Osteoblast (primary cell): ENCODE data around the gene NPLOC4. TPM values are rescaled to one million over a fixed set of nuclear protein-coding genes. Genes with fewer than 3 reads are reported as not detected.

Experiments used
- DNase-seq: peaks from one replicate; pipeline ENCODE4 v3.0.0; 2011; ENCODE audit warnings: low spot score, mixed read lengths; ENCODE audit not compliant: insufficient read length; ENCODE audit errors: missing footprints
- H2AFZ ChIP-seq: 2 replicates; pipeline ENCODE4 v1.6.0; 2011; ENCODE audit warnings: mild to moderate bottlenecking, low read length
- H3K27ac ChIP-seq: 2 replicates; pipeline ENCODE4 v1.5.1; 2011; ENCODE audit warnings: mild to moderate bottlenecking, low read depth, low read length, moderate library complexity
- H3K27me3 ChIP-seq: 2 replicates; pipeline ENCODE4 v1.6.0; 2012; ENCODE audit warnings: mild to moderate bottlenecking, control low read depth, inconsistent platforms, low read length, moderate library complexity; ENCODE audit not compliant: insufficient read depth
- H3K36me3 ChIP-seq: 2 replicates; pipeline ENCODE4 v1.5.1; 2011; ENCODE audit warnings: mild to moderate bottlenecking, low read length, control low read depth, moderate library complexity; ENCODE audit not compliant: insufficient read depth
- H3K4me1 ChIP-seq: 2 replicates; pipeline ENCODE4 v1.5.1; 2011; ENCODE audit warnings: mild to moderate bottlenecking, low read length, control low read depth, moderate library complexity; ENCODE audit not compliant: insufficient read depth
- H3K4me2 ChIP-seq: 2 replicates; pipeline ENCODE4 v1.6.0; 2011; ENCODE audit warnings: mild to moderate bottlenecking, low read length; ENCODE audit not compliant: insufficient read depth
- H3K4me3 ChIP-seq: fragments of 200-600 bp; sonication (generic); 3 replicates; pipeline ENCODE4 v1.5.1; 2012; ENCODE audit warnings: mild to moderate bottlenecking, low read length, inconsistent platforms; ENCODE audit not compliant: insufficient read depth
- H3K79me2 ChIP-seq: 2 replicates; pipeline ENCODE4 v1.6.0; 2012; ENCODE audit warnings: mild to moderate bottlenecking, low read length, control low read depth, inconsistent platforms; ENCODE audit not compliant: insufficient read depth
- H3K9me3 ChIP-seq: 2 replicates; pipeline ENCODE4 v1.5.1; 2011; ENCODE audit warnings: low read depth, low read length, control low read depth
- H4K20me1 ChIP-seq: 2 replicates; pipeline ENCODE4 v1.6.0; 2012; ENCODE audit warnings: mild to moderate bottlenecking, low read length, control low read depth; ENCODE audit not compliant: insufficient read depth
- CTCF ChIP-seq: IDR thresholded peaks from 2 replicates; pipeline ENCODE4 v1.5.1; 2011; ENCODE audit warnings: mild to moderate bottlenecking, low read depth, low read length, moderate library complexity; ENCODE audit errors: extremely low read depth
- small RNA-seq: library from RNA; depleted of rRNA; stranded (forward); fragments of <200 nt; gene quantifications from one replicate; pipeline ENCODE3, GENCODE V24; 2012
- total RNA-seq: library from RNA; depleted of rRNA; stranded (reverse); fragments of >200 nt; gene quantifications from 2 replicates; pipeline ENCODE4 v1.2.3, GENCODE V29; 2012

The NPLOC4 gene
- total RNA-seq, 1 donor: 118 TPM

- Histone ChIP-seq H3K27ac (no peak overlapping the region), H3K27me3 (no peaks in the 10 kb centered on the region), H3K4me3 (peak overlapping the region; percentile 96), H3K4me1 (peaks cover 10% of the 10 kb centered on the region), H3K79me2 (peaks cover 46% of the 10 kb centered on the region), H4K20me1 (peaks cover 45% of the 10 kb centered on the region), H2AFZ (no peak overlapping the region), H3K9me3 (no peaks in the 10 kb centered on the region), H3K36me3 (peaks cover 39% of the 10 kb centered on the region), H3K4me2 (peak overlapping the region; percentile 99)
- DNase-seq: peak; percentile 85
- no peak for TF ChIP-seq CTCF
These were observed 128.2 kb downstream of the NPLOC4 start for GRCh38 chr17:81508639-81509206.

Small RNA genes within 50 kb of the gene (small RNA-seq; reads per million reads assigned to genes)
- not detected for gene RF00019

Other genes with a start within 250 kb of the NPLOC4 start
- 11.2 and 11.5 TPM in 2 replicates for gene BAHCC1, start 241.7 kb downstream of the NPLOC4 start, total RNA-seq
- 10,373 and 13,273 TPM in 2 replicates for gene ACTG1, start 124.3 kb downstream of the NPLOC4 start, total RNA-seq
- gene FSCN2, start 108.7 kb downstream of the NPLOC4 start, total RNA-seq: 2.9 and 5.1 TPM in 2 replicates
- gene FAAP100, start 84.8 kb downstream of the NPLOC4 start, total RNA-seq: 43.0 and 44.5 TPM in 2 replicates
- 2.9 and 11.5 TPM in 2 replicates for gene TSPAN10, start 84 bp upstream of the NPLOC4 start, total RNA-seq
- not detected in 2 replicates for gene PDE6G, start 19.4 kb upstream of the NPLOC4 start, total RNA-seq
- gene OXLD1, start 29.5 kb upstream of the NPLOC4 start, total RNA-seq: 21.0 and 21.5 TPM in 2 replicates
- gene CCDC137, start 29.6 kb upstream of the NPLOC4 start, total RNA-seq: 4.7 and 5.6 TPM in 2 replicates
- 24.5 and 26.1 TPM in 2 replicates for gene ARL16, start 46.7 kb upstream of the NPLOC4 start, total RNA-seq
- 100 and 110 TPM in 2 replicates for gene HGS, start 46.9 kb upstream of the NPLOC4 start, total RNA-seq
- 6.2 and 8.8 TPM in 2 replicates for gene MRPL12, start 66.3 kb upstream of the NPLOC4 start, total RNA-seq
- gene SLC25A10, start 75.2 kb upstream of the NPLOC4 start, total RNA-seq: 7.6 and 8.3 TPM in 2 replicates
- under 0.01 TPM in 1 of 2 replicates, not detected in the other for gene GCGR, start 167.0 kb upstream of the NPLOC4 start, total RNA-seq
- 136 and 163 TPM in 2 replicates for gene MCRIP1, start 196.2 kb upstream of the NPLOC4 start, total RNA-seq
- gene PPP1R27, start 197.9 kb upstream of the NPLOC4 start, total RNA-seq: not detected in 2 replicates
- gene P4HB, start 223.4 kb upstream of the NPLOC4 start, total RNA-seq: 1,119 and 1,240 TPM in 2 replicates
- gene ARHGDIA, start 234.2 kb upstream of the NPLOC4 start, total RNA-seq: 120 and 133 TPM in 2 replicates